Endodermal cell (in vitro differentiated cells): ENCODE data around the gene IL1RAPL2. TPM values are rescaled to one million over a fixed set of nuclear protein-coding genes. Genes with fewer than 3 reads are reported as not detected.

Experiments
- DNase-seq: peaks from one replicate; pipeline ENCODE4 v3.0.0-alpha.2; 2017
- H3K27ac ChIP-seq: 2 replicates; pipeline ENCODE4 v1.5.1; 2013; ENCODE audit warnings: mild to moderate bottlenecking, low read depth, low read length, moderate library complexity
- H3K27me3 ChIP-seq: 2 replicates; pipeline ENCODE4 v1.6.1; 2013; ENCODE audit warnings: mild to moderate bottlenecking, low read length, moderate library complexity; ENCODE audit not compliant: insufficient read depth, control insufficient read depth, poor library complexity, severe bottlenecking
- H3K36me3 ChIP-seq: 2 replicates; pipeline ENCODE4 v1.7.0; 2013; ENCODE audit warnings: mild to moderate bottlenecking, low read length, moderate library complexity; ENCODE audit not compliant: control insufficient read depth, insufficient read depth
- H3K4me1 ChIP-seq: one replicate; pipeline ENCODE4 v1.7.0; 2013; ENCODE audit warnings: low read length; ENCODE audit not compliant: control insufficient read depth, insufficient read depth
- H3K4me3 ChIP-seq: 2 replicates; pipeline ENCODE4 v1.5.1; 2013; ENCODE audit warnings: mild to moderate bottlenecking, low read length, moderate library complexity
- H3K9ac ChIP-seq: 2 replicates; pipeline ENCODE4 v1.6.1; 2013; ENCODE audit warnings: mild to moderate bottlenecking, low read length, moderate library complexity; ENCODE audit not compliant: poor library complexity, severe bottlenecking; ENCODE audit errors: extremely low read depth
- H3K9me3 ChIP-seq: 2 replicates; pipeline ENCODE4 v1.6.1; 2013; ENCODE audit warnings: mild to moderate bottlenecking, low read length, moderate library complexity; ENCODE audit not compliant: control insufficient read depth
- H3K27ac Mint-ChIP-seq: 2 replicates; pipeline ENCODE4 v1.8.0; 2020; ENCODE audit warnings: mixed read lengths
- H3K27me3 Mint-ChIP-seq: 2 replicates; pipeline ENCODE4 v1.8.0; 2021; ENCODE audit warnings: mild to moderate bottlenecking, mixed read lengths; ENCODE audit not compliant: insufficient read depth
- H3K36me3 Mint-ChIP-seq: 2 replicates; pipeline ENCODE4 v1.8.0; 2020; ENCODE audit warnings: low read depth, mixed read lengths
- H3K4me1 Mint-ChIP-seq: 2 replicates; pipeline ENCODE4 v1.8.0; 2020; ENCODE audit warnings: mixed read lengths
- H3K4me3 Mint-ChIP-seq: 2 replicates; pipeline ENCODE4 v1.8.0; 2020; ENCODE audit warnings: mild to moderate bottlenecking, moderate library complexity, mixed read lengths
- H3K9me3 Mint-ChIP-seq: 2 replicates; pipeline ENCODE4 v1.8.0; 2020; ENCODE audit warnings: mild to moderate bottlenecking, mixed read lengths
- WGBS, 2 experiments: methylation state at CpG; one replicate each; pipeline versions ENCODE4 v1.1.5 to v1.1.7; 2013; ENCODE audit warnings: missing lambda C conversion rate in 2 of 2, mixed read lengths in 1 of 2; ENCODE audit not compliant: insufficient coverage in 1 of 2, insufficient read length in 1 of 2; 5-methylcytosine and 5-hydroxymethylcytosine counted together
- total RNA-seq, 2 donors: library from RNA; stranded (reverse); fragmentation: NEBNext Ultra II Directional in 1 of 2; extraction: Animal tissue kit (Norgen Biotek cat#: 25700) in 1 of 2; gene quantifications; 2 replicates in 1 of 2; 3 replicates in 1 of 2; pipeline ENCODE4 v1.2.1, GENCODE V29; 2021
- TF ChIP-seq, protein P1 (sequence below): fragments of 200-600 bp; sonication (generic); conservative IDR thresholded peaks from 2 replicates; pipeline ENCODE4 v1.5.0; 2021; ENCODE audit warnings: antibody characterized with exemption, mild to moderate bottlenecking

The IL1RAPL2 gene
- total RNA-seq, 2 donors from 2014 or later: 0.13 TPM; not detected in 1

- TF ChIP-seq, protein P1, sequence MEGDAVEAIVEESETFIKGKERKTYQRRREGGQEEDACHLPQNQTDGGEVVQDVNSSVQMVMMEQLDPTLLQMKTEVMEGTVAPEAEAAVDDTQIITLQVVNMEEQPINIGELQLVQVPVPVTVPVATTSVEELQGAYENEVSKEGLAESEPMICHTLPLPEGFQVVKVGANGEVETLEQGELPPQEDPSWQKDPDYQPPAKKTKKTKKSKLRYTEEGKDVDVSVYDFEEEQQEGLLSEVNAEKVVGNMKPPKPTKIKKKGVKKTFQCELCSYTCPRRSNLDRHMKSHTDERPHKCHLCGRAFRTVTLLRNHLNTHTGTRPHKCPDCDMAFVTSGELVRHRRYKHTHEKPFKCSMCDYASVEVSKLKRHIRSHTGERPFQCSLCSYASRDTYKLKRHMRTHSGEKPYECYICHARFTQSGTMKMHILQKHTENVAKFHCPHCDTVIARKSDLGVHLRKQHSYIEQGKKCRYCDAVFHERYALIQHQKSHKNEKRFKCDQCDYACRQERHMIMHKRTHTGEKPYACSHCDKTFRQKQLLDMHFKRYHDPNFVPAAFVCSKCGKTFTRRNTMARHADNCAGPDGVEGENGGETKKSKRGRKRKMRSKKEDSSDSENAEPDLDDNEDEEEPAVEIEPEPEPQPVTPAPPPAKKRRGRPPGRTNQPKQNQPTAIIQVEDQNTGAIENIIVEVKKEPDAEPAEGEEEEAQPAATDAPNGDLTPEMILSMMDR: no peak
- peaks cover 13% of the 10 kb centered on the region for H3K4me1 Mint-ChIP-seq
- H3K27ac Mint-ChIP-seq: no peak overlapping the region
- H3K4me3 Mint-ChIP-seq: no peak overlapping the region
- H3K27me3 ChIP-seq: peaks cover 64% of the 10 kb centered on the region
- H3K4me3 ChIP-seq: no peak overlapping the region
- H3K4me1 ChIP-seq: no peaks in the 10 kb centered on the region
- no peak overlapping the region for H3K9ac ChIP-seq
- no peaks in the 10 kb centered on the region for H3K36me3 ChIP-seq
- DNase-seq: no peak
- H3K9me3 Mint-ChIP-seq: peaks cover 51% of the 10 kb centered on the region
- H3K36me3 Mint-ChIP-seq: no peaks in the 10 kb centered on the region
- H3K9me3 ChIP-seq: no peaks in the 10 kb centered on the region
- 67 to 91% methylated on average over 1 of the region's 1 CpG for WGBS, 2 experiments
- H3K27ac ChIP-seq: no peak overlapping the region
- peaks cover 87% of the 10 kb centered on the region for H3K27me3 Mint-ChIP-seq
These were observed 711.1 kb downstream of the IL1RAPL2 start for GRCh38 chrX:105277132-105277531.

DNA sequence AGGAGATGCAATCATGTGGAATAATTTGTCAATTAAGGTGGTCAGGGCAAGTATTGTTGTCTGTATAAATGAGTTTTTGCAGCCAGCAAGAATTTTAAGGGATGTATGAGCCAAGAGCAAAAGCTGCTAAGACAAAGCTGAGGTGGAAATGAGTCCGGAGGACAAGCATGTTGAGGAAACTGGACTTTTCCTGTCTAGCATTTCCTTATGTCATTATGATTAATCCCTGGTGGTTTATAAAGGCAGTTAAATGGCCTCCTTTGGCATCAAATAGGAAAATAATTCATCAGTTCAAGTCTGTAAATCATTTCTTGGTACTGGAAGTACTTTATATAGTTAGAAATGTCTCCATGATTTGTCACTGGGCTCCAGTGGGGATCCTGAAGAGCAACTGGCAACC lies 716.1 kb downstream of the IL1RAPL2 start:
- Histone ChIP-seq H3K27ac (no peak overlapping the region), H3K9ac (no peak overlapping the region), H3K27me3 (peaks cover 38% of the 10 kb centered on the region), H3K9me3 (no peaks in the 10 kb centered on the region), H3K4me3 (no peak overlapping the region), H3K4me1 (no peaks in the 10 kb centered on the region), H3K36me3 (no peaks in the 10 kb centered on the region)
- Mint-ChIP-seq H3K36me3 (no peaks in the 10 kb centered on the region), H3K9me3 (peaks cover 33% of the 10 kb centered on the region), H3K4me1 (peaks cover 6% of the 10 kb centered on the region), H3K27me3 (peaks cover 53% of the 10 kb centered on the region), H3K4me3 (no peak overlapping the region), H3K27ac (no peak overlapping the region)
- no CpG with 5 or more reads among the region's 1 CpG for WGBS, 2 experiments
- DNase-seq: no peak
- TF ChIP-seq, protein P1: no peak

GRCh38 chrX:105297041-105297440 lies 731.0 kb downstream of the IL1RAPL2 start:
- Mint-ChIP-seq H3K36me3 (no peaks in the 10 kb centered on the region), H3K27ac (no peak overlapping the region), H3K4me3 (no peak overlapping the region), H3K27me3 (no peaks in the 10 kb centered on the region), H3K4me1 (peaks cover 10% of the 10 kb centered on the region), H3K9me3 (peaks cover 29% of the 10 kb centered on the region)
- no peak overlapping the region for H3K27ac ChIP-seq
- no peak overlapping the region for H3K4me3 ChIP-seq
- no peak overlapping the region for H3K9ac ChIP-seq
- TF ChIP-seq, protein P1: no peak
- no peak for DNase-seq
- no peaks in the 10 kb centered on the region for H3K4me1 ChIP-seq
- H3K27me3 ChIP-seq: no peaks in the 10 kb centered on the region
- WGBS, 2 experiments: 95% methylated on average over 3 of the region's 3 CpGs; no CpG with 5 or more reads in 1 of the 2 experiments
- no peaks in the 10 kb centered on the region for H3K9me3 ChIP-seq
- H3K36me3 ChIP-seq: no peaks in the 10 kb centered on the region
